SHP77 treated with DMSO at 0.1 percent for 48 hours (cell line): ENCODE results near the gene HSPB7.
"Not testable (repeated sequence)": the region's sequence is repeated elsewhere in the genome, so short reads cannot be mapped to it uniquely, and the experiment has no call there.

Source experiments
- DNase-seq: peaks from one replicate; lab custom pipeline; 2025; lab: John Stamatoyannopoulos, UW

The HSPB7 gene

DNA sequence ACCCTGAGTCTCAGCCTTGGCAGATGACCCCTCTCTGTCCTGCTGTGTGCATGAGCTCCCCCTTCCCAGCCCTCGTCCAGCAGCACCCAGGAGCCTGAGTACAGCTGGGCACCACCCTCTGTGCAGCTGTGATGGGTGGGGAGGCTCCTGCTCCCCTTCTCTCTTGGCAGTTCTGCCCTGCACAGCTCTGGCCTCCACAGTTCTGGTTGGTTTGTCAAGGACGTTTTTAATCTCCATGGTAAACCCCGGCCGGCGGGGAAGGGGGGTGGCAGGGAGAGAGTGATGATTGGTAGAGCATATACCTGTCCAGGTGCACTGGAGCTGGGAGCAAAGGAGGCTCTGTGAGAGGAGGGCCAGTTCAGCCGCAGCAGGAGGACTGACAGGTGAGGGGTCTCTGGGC is 3.8 kb upstream of the HSPB7 start, which contains the start of gene CLCNKA:
TSS of gene CLCNKA (plus strand) at position 356 of the 400 bp plus-strand sequence. CDS start 584 bp downstream, outside the sequence.
- no peak for DNase-seq

- not testable (repeated sequence) for DNase-seq
Measured at GRCh38 chr1:16020878-16021277, 3.0 kb upstream of the HSPB7 start.

GRCh38 chr1:16020325-16020724 is 2.5 kb upstream of the HSPB7 start:
- no peak for DNase-seq

DNA sequence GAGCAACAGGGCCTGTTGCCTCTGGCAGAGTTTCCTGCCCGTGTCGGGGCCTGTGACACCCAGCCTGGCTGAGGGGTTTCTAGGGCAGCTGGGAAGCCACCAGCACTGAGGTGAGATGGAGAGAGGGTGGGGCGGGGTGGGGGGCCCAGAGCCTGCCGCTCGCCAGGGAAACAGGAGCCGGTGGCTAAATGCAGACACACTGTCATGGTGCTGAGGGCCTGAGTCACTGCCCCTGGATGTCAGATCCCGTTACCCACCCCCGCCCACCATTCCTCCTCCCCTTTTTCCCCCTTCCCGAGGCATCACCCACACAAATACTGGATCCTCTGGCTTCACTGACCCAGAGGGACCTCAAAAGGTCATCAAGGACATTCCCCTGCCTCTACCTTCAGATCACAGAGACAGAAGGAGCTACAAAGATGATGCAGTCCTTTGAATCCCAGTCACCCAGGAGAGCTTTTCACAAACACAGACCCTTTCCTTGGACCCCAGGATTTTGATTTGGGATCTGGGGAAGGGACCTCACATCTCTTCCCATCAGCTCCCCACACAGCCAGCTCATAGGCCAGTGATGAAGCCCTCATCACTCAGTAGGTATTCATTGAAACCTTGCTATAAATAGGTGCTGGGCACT is 1.9 kb upstream of the HSPB7 start:
- DNase-seq = no peak

DNA sequence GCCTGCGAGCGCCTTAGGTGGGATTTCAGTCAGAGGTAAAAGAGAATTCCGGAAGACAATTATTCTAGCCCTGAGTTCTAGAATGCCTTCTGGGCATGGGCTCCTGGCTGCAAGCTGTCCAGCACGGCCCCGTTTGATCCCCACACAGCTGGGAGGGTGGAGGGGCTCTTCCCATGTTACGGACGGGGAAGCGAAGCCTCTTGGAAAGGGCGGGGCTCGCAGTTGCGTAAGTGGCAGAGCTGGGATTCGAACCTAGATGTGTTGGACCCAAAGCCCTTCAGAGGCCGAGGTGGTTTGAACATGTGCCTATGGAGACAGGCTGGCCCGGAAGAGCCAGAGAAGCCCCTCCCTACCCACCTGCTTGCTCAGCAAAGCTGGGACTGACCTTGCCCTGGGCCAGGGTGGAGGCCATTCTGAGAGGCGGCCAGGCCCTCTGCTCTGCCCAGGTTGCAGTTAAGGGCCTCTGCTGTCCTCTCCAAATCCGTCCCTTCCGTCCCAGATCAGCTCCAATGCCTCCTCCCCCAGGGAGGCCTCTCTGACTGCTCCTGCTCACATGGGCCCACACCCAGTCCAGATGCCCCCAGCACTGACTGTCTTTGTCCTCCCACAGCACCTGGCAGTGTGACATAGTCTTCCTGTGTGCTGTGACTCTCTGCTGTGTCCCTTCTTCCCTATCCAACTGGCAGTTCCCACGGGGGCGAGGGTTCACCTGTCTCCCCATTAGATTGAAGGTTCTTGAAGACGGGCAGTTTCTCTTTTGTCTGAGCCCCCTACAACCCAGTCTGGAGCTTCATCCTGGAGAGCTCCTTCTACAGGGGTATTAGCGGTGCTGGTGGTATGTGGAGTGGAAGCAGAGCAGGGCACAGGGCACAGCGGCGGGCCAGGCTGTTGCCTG is 1.2 kb upstream of the HSPB7 start:
- DNase-seq = no peak

- no peak for DNase-seq
Measured at GRCh38 chr1:16018308-16018707, 465 bp upstream of the HSPB7 start.

DNA sequence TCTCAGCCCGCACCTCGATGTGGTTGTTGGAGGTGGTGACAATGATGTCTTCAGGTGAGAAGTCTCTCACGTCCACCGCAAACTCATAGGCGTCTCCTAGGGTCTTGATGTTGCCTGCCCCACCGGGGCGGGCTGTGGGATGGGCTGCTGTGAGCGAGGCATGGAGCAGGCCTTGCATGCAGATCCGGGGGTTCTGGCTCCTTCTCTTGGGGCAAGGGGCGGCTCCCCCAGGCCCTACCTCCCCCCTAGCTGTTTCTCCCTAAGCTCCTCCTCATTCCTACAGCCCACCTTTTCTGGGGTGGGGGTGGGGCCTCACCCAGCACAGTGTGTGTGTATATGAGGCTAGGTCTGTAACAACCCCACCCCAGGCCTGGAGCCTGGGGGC is 775 bp downstream of the HSPB7 start:
- DNase-seq = no peak

DNA sequence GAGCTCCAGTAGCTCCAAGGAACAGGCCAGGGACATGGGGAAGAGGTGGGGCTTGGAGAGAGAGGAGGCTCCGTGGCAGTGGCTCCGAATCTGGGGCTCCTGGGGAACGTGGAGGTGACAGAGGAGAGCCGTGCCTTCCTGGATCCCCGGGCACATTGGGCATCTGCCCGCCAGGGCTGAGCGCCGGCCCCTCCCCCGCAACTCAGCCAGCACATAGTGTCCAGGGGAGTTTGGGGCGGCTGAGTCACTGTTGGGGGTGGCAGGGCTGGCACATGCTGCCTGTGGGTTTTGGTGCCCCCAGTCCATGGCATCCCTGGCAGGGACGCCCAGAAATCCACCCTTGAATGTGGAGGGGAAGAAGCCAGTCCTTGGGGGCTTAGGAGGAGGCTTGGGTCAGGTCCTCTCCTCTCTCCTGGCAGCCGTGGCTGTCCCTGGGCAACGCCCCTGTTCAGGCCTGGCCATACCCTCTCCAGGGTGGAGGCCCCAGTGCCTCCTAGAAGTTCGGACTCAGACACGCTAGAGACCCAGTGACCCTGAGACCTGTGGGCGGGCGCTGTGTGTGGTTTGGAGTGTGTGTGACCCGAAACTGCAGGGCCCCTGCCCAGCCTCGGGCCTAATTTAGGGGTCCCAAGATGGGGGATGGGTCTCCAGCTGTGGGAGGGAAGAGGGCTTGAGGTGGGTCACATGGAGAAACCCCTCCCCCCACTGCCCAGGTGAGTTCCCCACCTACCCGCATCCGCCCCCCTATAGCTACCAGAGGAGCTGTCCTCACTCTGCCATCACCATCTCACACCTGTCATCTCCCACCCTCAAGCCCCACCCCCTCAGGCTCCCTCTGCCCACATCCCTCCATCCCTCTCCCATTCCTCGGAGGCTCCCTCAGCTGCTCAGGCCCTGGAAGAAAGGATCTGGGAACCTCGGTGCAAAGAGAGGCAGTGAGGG is 1.6 kb downstream of the HSPB7 start:
- DNase-seq = no peak

- no peak for DNase-seq
Measured at GRCh38 chr1:16015491-16015890, 2.4 kb downstream of the HSPB7 start.

GRCh38 chr1:16014509-16015482 is 3.0 kb downstream of the HSPB7 start:
- no peak for DNase-seq

GRCh38 chr1:16013908-16014258 is 4.0 kb downstream of the HSPB7 start:
- DNase-seq = no peak

DNA sequence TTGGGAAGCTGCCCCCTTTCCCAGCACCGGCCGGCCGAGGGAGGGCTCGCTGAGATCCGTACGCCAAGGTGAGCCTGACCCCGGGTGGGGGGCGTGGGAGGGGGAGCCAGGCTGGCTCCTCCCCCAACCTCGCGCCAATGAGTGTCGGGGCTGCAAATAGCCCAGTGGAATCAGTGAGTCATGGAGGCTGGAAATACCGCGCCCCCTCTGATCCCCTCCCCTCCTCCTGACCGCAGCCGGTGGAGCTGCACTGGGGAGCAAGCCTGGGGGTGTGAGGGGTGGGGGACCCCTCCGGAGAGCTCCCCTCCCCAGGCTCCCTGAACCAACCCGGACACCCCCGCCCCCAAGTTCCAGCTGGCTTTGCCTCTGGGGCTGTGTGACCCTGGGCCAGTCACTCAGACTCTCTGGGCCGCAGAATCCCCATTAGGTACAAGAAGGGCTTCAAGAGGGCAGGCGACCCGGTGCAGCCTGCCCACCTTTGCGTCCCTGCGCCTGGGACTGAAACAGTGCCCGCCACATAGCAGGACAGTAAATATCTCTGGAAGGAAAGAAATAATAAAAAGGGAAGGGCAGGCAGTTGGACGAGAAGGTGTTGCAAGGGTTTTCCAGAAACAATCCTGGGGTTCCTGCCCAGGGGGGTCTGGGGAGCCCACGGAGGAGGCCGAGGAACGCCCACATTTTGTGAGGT is 4.5 kb downstream of the HSPB7 start:
- DNase-seq = no peak

GRCh38 chr1:16012590-16013219 is 5.1 kb downstream of the HSPB7 start:
- no peak for DNase-seq

DNA sequence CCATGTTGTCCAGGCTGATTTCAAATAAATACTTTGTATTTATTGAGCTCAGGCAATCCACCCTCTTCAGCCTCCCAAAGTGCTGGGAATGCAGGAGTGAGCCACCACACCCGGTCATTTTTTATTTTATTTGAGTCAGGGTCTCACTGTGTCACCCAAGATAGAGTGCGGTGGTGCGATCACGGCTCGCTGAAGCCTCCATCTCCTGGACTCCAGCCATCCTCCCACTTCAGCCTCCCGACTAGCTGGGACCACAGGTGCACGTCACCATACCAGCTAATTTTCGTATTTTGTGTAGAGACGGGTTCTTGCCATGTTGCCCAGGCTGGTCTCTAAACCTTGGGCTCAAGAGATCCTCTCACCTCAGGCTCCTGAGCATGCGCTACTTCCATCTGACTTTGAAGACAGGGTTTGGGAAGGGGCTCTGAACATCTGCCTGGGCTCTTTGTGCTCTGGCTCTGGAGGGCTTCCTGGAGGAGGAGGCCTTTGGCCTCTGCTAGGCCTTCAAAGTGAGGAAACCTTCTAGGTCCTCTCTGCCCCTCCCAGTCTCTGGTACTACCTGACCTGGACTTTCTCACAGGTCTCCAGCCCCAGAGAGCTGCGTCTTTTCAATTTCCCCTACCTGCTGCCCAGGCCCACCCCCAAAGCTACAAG is 5.8 kb downstream of the HSPB7 start:
- no peak for DNase-seq

- DNase-seq = no peak
Measured at GRCh38 chr1:16010837-16011236, 7.0 kb downstream of the HSPB7 start.

DNA sequence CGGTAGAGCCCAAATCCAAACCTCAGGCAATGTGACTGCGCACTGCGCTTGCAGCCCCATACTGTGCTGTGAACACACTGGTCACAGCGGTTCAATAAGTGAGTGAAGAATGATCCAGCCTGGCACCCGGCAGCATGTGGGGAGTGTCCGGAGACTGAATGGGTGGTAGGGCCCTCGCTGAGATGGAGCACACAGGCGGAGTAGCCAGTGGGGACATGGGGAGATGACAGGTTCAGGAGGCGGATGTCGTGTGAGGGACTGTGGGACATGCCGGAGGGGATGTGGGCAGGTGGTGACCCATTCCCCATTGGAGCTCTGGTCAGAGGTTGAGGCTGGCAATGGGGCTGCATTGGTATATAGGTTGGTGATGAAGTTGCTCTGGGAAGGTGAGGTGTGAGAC is 8.2 kb downstream of the HSPB7 start:
- DNase-seq = no peak

DNA sequence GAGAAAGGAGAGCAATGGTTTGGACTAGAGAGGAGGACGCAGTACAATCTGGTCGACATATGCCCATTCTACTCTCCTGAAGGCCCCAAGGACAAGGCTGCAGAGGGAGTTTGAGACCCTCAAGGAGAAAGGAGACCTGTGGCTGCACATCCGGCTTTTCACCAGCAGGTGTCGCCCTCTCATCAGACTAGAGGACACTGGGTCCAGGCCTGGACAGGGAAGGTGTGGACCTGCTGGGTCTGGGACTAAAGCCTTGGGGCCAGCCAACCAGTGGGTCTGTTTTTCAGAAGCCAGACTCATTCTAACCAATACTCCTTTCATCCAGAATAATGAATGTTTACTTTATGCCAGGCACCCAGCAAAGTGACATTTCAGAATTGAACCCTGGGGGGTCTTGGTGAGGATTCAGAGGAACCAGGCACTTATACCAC is 8.8 kb downstream of the HSPB7 start:
- no peak for DNase-seq

DNA sequence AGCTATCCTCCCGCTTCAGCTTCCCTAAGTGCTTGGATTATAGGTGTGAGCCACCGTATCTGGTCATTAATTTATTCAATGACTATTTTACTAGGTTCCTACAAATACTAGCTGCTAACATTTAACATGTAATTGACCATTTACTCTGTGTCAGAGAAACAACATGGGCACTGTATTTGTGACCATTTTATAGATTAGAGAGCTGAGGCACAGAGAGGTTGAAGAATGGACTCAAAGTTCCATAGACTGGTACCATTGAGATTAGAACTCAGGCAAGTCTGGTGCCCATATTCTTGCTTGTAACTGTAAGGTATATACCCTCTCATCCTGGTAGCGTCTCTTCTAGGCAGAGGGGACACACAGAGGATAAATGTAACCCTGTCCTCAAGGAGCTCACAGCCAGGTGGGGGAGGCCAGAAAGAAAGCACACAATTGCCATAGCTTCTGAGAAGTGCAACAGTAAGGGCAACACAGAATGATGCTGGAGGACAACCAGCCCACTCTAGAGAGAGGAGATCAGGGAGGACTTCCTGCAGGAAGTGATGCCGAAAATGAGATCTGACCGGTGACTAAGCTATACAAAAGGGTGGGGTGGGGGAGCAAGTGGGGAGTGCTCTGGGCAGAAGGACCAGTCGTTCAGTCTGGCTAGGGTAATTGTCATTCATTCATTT is 10.0 kb downstream of the HSPB7 start:
- no peak for DNase-seq
